Progenitor cell of endocrine pancreas (in vitro differentiated cells): ENCODE data around the gene PDZK1. TPM values are rescaled to one million over a fixed set of nuclear protein-coding genes. Genes with fewer than 3 reads are reported as not detected.

ENCODE experiments used
- DNase-seq: peaks from one replicate; pipeline ENCODE4 v3.0.0; 2021; ENCODE audit warnings: low spot score; ENCODE audit not compliant: unreplicated experiment
- H3K27ac Mint-ChIP-seq: 2 replicates; pipeline ENCODE4 v1.8.0; 2021; ENCODE audit warnings: mild to moderate bottlenecking, moderate library complexity, mixed read lengths
- H3K27me3 Mint-ChIP-seq: 2 replicates; pipeline ENCODE4 v1.8.0; 2021; ENCODE audit warnings: mixed read lengths
- H3K36me3 Mint-ChIP-seq: 2 replicates; pipeline ENCODE4 v1.8.0; 2022; ENCODE audit warnings: mixed read lengths; ENCODE audit not compliant: insufficient read depth
- H3K4me1 Mint-ChIP-seq: 2 replicates; pipeline ENCODE4 v1.8.0; 2021; ENCODE audit warnings: low read depth, mixed read lengths
- H3K4me3 Mint-ChIP-seq: 2 replicates; pipeline ENCODE4 v1.8.0; 2021; ENCODE audit warnings: low read depth, mild to moderate bottlenecking, moderate library complexity, mixed read lengths
- H3K9me3 Mint-ChIP-seq: 2 replicates; pipeline ENCODE4 v1.8.0; 2021; ENCODE audit warnings: low read depth, mixed read lengths
- total RNA-seq: library from RNA; stranded (reverse); gene quantifications from 2 replicates; pipeline ENCODE4 v1.2.1, GENCODE V29; 2021
- TF ChIP-seq, protein P1 (sequence below): fragments of 200-600 bp; sonication (generic); IDR thresholded peaks from one replicate; pipeline ENCODE4 v1.5.0; 2021; ENCODE audit warnings: antibody characterized with exemption, mild to moderate bottlenecking; ENCODE audit not compliant: unreplicated experiment

PDZK1 gene
- total RNA-seq, 1 donor from 2014 or later = 25.0 TPM

GRCh38 chr1:145716641-145717345 lies 9.6 kb upstream of the PDZK1 start:
- no peaks in the 10 kb centered on the region for H3K36me3 Mint-ChIP-seq
- DNase-seq = no peak
- no peak overlapping the region for H3K27ac Mint-ChIP-seq
- peaks cover 25% of the 10 kb centered on the region for H3K27me3 Mint-ChIP-seq
- peaks cover 6% of the 10 kb centered on the region for H3K4me1 Mint-ChIP-seq
- H3K4me3 Mint-ChIP-seq = no peak overlapping the region
- H3K9me3 Mint-ChIP-seq = no peaks in the 10 kb centered on the region
- TF ChIP-seq, protein P1, sequence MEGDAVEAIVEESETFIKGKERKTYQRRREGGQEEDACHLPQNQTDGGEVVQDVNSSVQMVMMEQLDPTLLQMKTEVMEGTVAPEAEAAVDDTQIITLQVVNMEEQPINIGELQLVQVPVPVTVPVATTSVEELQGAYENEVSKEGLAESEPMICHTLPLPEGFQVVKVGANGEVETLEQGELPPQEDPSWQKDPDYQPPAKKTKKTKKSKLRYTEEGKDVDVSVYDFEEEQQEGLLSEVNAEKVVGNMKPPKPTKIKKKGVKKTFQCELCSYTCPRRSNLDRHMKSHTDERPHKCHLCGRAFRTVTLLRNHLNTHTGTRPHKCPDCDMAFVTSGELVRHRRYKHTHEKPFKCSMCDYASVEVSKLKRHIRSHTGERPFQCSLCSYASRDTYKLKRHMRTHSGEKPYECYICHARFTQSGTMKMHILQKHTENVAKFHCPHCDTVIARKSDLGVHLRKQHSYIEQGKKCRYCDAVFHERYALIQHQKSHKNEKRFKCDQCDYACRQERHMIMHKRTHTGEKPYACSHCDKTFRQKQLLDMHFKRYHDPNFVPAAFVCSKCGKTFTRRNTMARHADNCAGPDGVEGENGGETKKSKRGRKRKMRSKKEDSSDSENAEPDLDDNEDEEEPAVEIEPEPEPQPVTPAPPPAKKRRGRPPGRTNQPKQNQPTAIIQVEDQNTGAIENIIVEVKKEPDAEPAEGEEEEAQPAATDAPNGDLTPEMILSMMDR = no peak

GRCh38 chr1:145714524-145715111 lies 7.5 kb upstream of the PDZK1 start:
- H3K27ac Mint-ChIP-seq = no peak overlapping the region
- no peaks in the 10 kb centered on the region for H3K36me3 Mint-ChIP-seq
- H3K27me3 Mint-ChIP-seq = peaks cover 7% of the 10 kb centered on the region
- no peak overlapping the region for H3K4me3 Mint-ChIP-seq
- peaks cover 12% of the 10 kb centered on the region for H3K4me1 Mint-ChIP-seq
- H3K9me3 Mint-ChIP-seq = peaks cover 3% of the 10 kb centered on the region
- no peak for DNase-seq
- TF ChIP-seq, protein P1 = no peak

DNA sequence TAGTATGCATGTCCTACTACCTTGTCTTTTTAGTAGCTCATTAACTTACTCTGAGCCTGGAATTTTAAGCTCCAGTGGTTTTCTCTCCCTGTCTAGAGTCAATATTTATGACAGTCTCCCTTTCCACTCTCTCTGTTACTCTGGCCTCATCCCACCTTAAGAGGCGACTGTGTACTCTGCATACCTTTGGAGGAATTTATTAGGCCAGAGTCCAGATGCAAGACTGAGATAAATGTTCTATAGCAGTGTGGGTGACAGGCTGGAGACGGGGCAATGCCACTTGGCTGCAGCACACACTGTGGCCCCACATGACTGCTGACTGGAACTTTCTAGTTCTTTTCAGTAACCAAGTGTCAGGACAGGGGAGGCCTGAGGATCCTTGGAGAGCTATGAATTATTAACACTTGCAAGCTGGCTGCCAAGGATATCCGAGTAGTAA lies 4.1 kb upstream of the PDZK1 start:
- Mint-ChIP-seq H3K27ac (peak overlapping the region; percentile 73), H3K36me3 (no peaks in the 10 kb centered on the region), H3K4me1 (peaks cover 30% of the 10 kb centered on the region), H3K27me3 (no peaks in the 10 kb centered on the region), H3K4me3 (no peak overlapping the region), H3K9me3 (peaks cover 3% of the 10 kb centered on the region)
- no peak for DNase-seq
- TF ChIP-seq, protein P1 = no peak

DNA sequence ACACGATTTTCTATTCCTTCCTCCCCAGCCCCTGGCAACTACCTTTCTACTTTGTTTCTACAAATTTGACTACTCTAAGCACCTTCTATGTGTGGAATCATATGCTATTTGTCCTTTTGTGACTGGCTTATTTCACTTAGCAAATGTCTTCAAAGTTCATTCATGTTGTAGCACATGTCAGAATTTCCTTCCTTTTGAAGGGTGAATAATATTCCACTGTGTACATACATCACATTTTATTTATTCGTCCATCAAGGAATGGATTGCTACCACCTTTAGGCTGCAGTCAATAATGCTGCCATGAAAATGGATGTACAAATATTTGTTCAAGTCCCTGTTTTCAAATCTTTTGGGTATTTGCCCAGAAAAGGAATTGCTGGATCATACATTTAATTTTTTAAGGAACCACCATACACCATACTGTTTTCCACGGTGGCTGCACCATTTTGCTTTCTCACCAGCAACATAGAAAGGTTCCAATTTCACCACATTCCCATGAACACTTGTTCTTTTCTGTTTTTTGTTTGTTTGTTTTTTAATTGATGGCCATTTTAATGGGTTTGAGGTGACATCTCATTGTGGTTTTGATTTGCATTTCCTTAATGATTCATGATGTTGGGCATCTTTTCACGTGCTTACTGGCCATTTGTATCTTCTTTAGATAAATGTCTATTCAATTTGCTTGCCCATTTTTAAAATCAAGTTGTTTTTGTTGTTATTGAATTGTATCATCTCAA lies 3.3 kb upstream of the PDZK1 start:
- H3K27ac Mint-ChIP-seq = no peak overlapping the region
- no peak overlapping the region for H3K4me3 Mint-ChIP-seq
- TF ChIP-seq, protein P1 = no peak

GRCh38 chr1:145708063-145708462 lies 895 bp upstream of the PDZK1 start:
- H3K9me3 Mint-ChIP-seq = peaks cover 3% of the 10 kb centered on the region
- no peak overlapping the region for H3K4me3 Mint-ChIP-seq
- no peaks in the 10 kb centered on the region for H3K36me3 Mint-ChIP-seq
- DNase-seq = no peak
- TF ChIP-seq, protein P1 = no peak
- H3K27me3 Mint-ChIP-seq = no peaks in the 10 kb centered on the region
- peaks cover 29% of the 10 kb centered on the region for H3K4me1 Mint-ChIP-seq
- H3K27ac Mint-ChIP-seq = peak overlapping the region; percentile 12

More for the DNA sequence above, 3.3 kb upstream of the PDZK1 start:
- H3K27me3 Mint-ChIP-seq = no peaks in the 10 kb centered on the region
- H3K4me1 Mint-ChIP-seq = peaks cover 31% of the 10 kb centered on the region
- no peak for DNase-seq
- H3K9me3 Mint-ChIP-seq = peaks cover 3% of the 10 kb centered on the region
- H3K36me3 Mint-ChIP-seq = no peaks in the 10 kb centered on the region
